ENCODE measurements around the gene SLC38A8. TPM values are rescaled to one million over a fixed set of nuclear protein-coding genes. Genes with fewer than 3 reads are reported as not detected.

Gene SLC38A8
- total and polyA plus RNA-seq, 4 donors: 0.08 to 1.0 (median 0.32) TPM

- TF ChIP-seq CTCF (IDR thresholded peaks at IDR 0.05; ENCODE audit: low read depth, low read length, missing input control): no peak
- no peak for TF ChIP-seq HNF4G (IDR thresholded peaks at IDR 0.05)
- TF ChIP-seq RAD21 (IDR thresholded peaks at IDR 0.05): no peak
- TF ChIP-seq RXRA (IDR thresholded peaks at IDR 0.05): no peak
Observed at GRCh38 chr16:84087001-84087400, 44.4 kb upstream of the SLC38A8 start (continued).

- no peak overlapping the region for H3K27ac ChIP-seq (ENCODE audit: low read depth in 1 of 2, low read length in 2 of 2)
- H3K4me3 ChIP-seq (ENCODE audit: low read depth in 1 of 3, low read length in 3 of 3): no peak overlapping the region
- H3K27me3 ChIP-seq (ENCODE audit: control insufficient read depth in 4 of 4, insufficient read depth in 4 of 4, low read length in 3 of 4): no peaks in the 10 kb centered on the region
- no peaks in the 10 kb centered on the region for H3K9me3 ChIP-seq (ENCODE audit: control insufficient read depth in 4 of 4, low read length in 3 of 4)
- TF ChIP-seq YY1 (IDR thresholded peaks at IDR 0.05) (no peak), ATF3 (IDR thresholded peaks at IDR 0.05) (no peak), SP1 (IDR thresholded peaks at IDR 0.05) (no peak), MAX (IDR thresholded peaks at IDR 0.05) (no peak), RAD21 (IDR thresholded peaks at IDR 0.05) (no peak), REST (IDR thresholded peaks at IDR 0.05) (no peak), RXRA (IDR thresholded peaks at IDR 0.05) (no peak), ZBTB33 (IDR thresholded peaks at IDR 0.05) (no peak), JUND (IDR thresholded peaks at IDR 0.05) (no peak), GABPA (IDR thresholded peaks at IDR 0.05 in 1 of 2, conservative IDR thresholded peaks at IDR 0.05 in 1 of 2) (no peak), FOXA2 (IDR thresholded peaks at IDR 0.05) (no peak)
- 73% methylated on average over 11 of the region's 11 CpGs for WGBS
- H3K9ac ChIP-seq (ENCODE audit: low read depth in 1 of 2, low read length in 2 of 2): no peak overlapping the region
- no peak for DNase-seq (ENCODE audit: low spot score)
- no peaks in the 10 kb centered on the region for H3K4me1 ChIP-seq (ENCODE audit: control insufficient read depth in 4 of 4, insufficient read depth in 4 of 4, low read length in 3 of 4)
- H3K36me3 ChIP-seq (ENCODE audit: control insufficient read depth in 4 of 4, insufficient read depth in 3 of 4, low read depth in 1 of 4, low read length in 3 of 4): peaks cover 0 to 70% (median 48%) of the 10 kb centered on the region in 4 donors
Observed at GRCh38 chr16:84086341-84086740, 43.7 kb upstream of the SLC38A8 start.

GRCh38 chr16:84085773-84086172 lies 43.2 kb upstream of the SLC38A8 start:
- Histone ChIP-seq H3K27me3 (ENCODE audit: control insufficient read depth in 4 of 4, insufficient read depth in 4 of 4, low read length in 3 of 4) (no peaks in the 10 kb centered on the region), H3K9me3 (ENCODE audit: control insufficient read depth in 4 of 4, low read length in 3 of 4) (no peaks in the 10 kb centered on the region), H3K4me3 (ENCODE audit: low read depth in 1 of 3, low read length in 3 of 3) (no peak overlapping the region), H3K36me3 (ENCODE audit: control insufficient read depth in 4 of 4, insufficient read depth in 3 of 4, low read depth in 1 of 4, low read length in 3 of 4) (peaks cover 0 to 72% (median 51%) of the 10 kb centered on the region in 4 donors), H3K27ac (ENCODE audit: low read depth in 1 of 2, low read length in 2 of 2) (no peak overlapping the region), H3K4me1 (ENCODE audit: control insufficient read depth in 4 of 4, insufficient read depth in 4 of 4, low read length in 3 of 4) (no peaks in the 10 kb centered on the region), H3K9ac (ENCODE audit: low read depth in 1 of 2, low read length in 2 of 2) (no peak overlapping the region)
- no peak for TF ChIP-seq MAX (IDR thresholded peaks at IDR 0.05)
- TF ChIP-seq ATF3 (IDR thresholded peaks at IDR 0.05): no peak
- TF ChIP-seq JUND (IDR thresholded peaks at IDR 0.05): no peak
- TF ChIP-seq EGR1 (IDR thresholded peaks at IDR 0.05; ENCODE audit: low read depth in 2 of 2): no peak
- no peak for TF ChIP-seq RAD21 (IDR thresholded peaks at IDR 0.05)
- TF ChIP-seq FOXA2 (IDR thresholded peaks at IDR 0.05): no peak
- TF ChIP-seq GABPA (IDR thresholded peaks at IDR 0.05 in 1 of 2, conservative IDR thresholded peaks at IDR 0.05 in 1 of 2): no peak
- no peak for TF ChIP-seq HNF4A (conservative IDR thresholded peaks at IDR 0.05)
- no peak for TF ChIP-seq ZBTB33 (IDR thresholded peaks at IDR 0.05)
- no peak for TF ChIP-seq YY1 (IDR thresholded peaks at IDR 0.05)
- TF ChIP-seq RXRA (IDR thresholded peaks at IDR 0.05): no peak
- no peak for TF ChIP-seq NR2F2 (IDR thresholded peaks at IDR 0.05)
- no peak for DNase-seq (ENCODE audit: low spot score)
- WGBS: 65% methylated on average over 6 of the region's 6 CpGs

All from liver (tissue), 9 donors.